IPS-15b (cell line): ENCODE measurements around the gene LENG1.
"Not testable (repeated sequence)": the region's sequence is repeated elsewhere in the genome, so short reads cannot be mapped to it uniquely, and the experiment has no call there.

Experiments
- H3K27me3 ChIP-seq: one replicate; pipeline ENCODE4 v1.6.1; 2013; ENCODE audit warnings: low read length; ENCODE audit not compliant: control insufficient read depth, insufficient read depth
- H3K36me3 ChIP-seq: one replicate; pipeline ENCODE4 v1.6.1; 2013; ENCODE audit warnings: low read length; ENCODE audit not compliant: control insufficient read depth, insufficient read depth
- H3K4me1 ChIP-seq: one replicate; pipeline ENCODE4 v1.6.1; 2013; ENCODE audit warnings: mild to moderate bottlenecking, low read length; ENCODE audit not compliant: control insufficient read depth, insufficient read depth
- H3K4me3 ChIP-seq: one replicate; pipeline ENCODE4 v1.5.1; 2013; ENCODE audit warnings: low read depth, low read length
- H3K9ac ChIP-seq: one replicate; pipeline ENCODE4 v1.6.1; 2013; ENCODE audit warnings: low read depth, mild to moderate bottlenecking, low read length
- H3K9me3 ChIP-seq: one replicate; pipeline ENCODE4 v1.6.1; 2013; ENCODE audit warnings: mild to moderate bottlenecking, low read length; ENCODE audit not compliant: control insufficient read depth, insufficient read depth

The LENG1 gene

DNA sequence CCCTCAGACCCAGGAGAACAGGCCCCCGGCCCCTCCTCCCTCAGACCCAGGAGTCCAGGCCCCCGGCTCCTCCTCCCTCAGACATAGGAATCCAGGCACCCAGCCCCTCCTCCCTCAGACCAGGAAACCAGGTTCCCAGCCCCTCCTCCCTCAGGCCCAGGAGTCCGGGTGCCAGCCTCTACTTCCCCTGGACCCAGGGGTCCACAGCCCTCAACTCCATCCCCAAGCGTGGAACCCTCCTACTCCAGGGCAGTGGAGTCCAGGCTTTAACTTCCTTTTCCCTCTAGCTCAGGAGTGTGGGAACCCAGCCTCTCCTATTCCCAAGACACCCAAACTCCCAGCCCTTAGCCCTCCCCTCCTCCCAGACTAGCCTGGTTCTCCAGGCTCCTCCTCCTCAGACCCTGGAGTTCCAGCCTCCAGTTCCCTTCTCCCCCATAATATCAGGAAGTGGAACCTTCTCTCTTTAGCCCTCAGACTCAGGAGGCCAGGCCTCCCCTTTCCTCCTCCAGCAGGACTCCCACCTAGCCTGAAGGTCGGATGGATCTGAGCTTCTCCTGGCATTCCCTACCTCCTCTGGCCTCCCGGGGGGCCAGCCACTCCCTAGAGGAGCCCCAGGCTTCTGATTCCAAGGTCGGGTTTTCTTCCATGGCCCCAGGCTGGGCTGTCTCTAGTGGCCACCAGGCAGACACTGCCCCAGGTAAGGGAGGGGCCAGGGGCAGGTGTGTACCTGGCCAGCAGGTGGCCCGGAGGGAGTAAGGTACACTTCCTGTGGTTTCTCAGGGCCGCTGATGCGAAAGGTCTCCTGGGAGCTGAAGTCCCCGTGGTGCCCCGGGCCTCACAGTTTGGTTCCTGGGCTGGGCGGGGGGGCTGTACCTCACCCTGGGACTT is 13.2 kb upstream of the LENG1 start, which contains the start of gene TMC4:
Gene TMC4, minus strand, starts transcription at position 690 of the 888 bp plus-strand sequence. Its CDS starts 43 bp downstream, at position 647.
- no peaks in the 10 kb centered on the region for H3K27me3 ChIP-seq
- peak within 1 kb of the TSS; percentile 76 for H3K9ac ChIP-seq
- peaks cover 3% of the 10 kb centered on the region for H3K4me1 ChIP-seq
- no peaks in the 10 kb centered on the region for H3K9me3 ChIP-seq
- H3K36me3 ChIP-seq, result peaks cover 6% of the 10 kb centered on the region
- peak within 1 kb of the TSS; percentile 77 for H3K4me3 ChIP-seq

DNA sequence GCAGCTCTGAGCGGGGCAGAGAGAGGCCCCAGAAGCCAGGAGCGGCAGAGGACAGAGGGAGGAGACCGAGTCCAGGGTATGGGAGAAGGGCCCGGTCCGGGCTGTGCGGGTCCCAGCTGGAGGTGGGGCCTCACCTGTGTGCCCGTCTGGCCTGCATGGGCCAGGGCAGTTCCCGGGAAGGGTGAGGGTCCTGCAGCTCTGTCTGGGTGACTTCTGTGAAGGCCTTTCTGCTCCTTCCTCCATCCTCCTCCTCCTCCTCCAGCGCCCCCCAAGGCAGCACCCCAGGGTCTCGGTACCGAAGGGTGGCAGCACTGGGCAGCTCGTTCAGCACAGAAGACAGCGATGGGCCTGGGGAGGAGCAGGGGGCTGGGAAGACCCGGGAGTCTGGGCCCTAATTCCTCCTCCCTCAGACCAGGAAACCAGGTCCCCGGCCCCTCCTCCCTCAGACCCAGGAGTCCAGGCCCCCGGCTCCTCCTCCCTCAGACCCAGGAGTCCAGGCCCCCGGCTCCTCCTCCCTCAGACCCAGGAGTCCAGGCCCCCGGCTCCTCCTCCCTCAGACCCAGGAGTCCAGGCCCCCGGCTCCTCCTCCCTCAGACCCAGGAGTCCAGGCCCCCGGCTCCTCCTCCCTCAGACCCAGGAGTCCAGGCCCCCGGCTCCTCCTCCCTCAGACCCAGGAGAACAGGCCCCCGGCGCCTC is 12.4 kb upstream of the LENG1 start:
- not testable (repeated sequence) for H3K4me1 ChIP-seq, H3K27me3 ChIP-seq, H3K9me3 ChIP-seq, H3K9ac ChIP-seq, H3K36me3 ChIP-seq
- peak overlapping the region; percentile 22 for H3K4me3 ChIP-seq

DNA sequence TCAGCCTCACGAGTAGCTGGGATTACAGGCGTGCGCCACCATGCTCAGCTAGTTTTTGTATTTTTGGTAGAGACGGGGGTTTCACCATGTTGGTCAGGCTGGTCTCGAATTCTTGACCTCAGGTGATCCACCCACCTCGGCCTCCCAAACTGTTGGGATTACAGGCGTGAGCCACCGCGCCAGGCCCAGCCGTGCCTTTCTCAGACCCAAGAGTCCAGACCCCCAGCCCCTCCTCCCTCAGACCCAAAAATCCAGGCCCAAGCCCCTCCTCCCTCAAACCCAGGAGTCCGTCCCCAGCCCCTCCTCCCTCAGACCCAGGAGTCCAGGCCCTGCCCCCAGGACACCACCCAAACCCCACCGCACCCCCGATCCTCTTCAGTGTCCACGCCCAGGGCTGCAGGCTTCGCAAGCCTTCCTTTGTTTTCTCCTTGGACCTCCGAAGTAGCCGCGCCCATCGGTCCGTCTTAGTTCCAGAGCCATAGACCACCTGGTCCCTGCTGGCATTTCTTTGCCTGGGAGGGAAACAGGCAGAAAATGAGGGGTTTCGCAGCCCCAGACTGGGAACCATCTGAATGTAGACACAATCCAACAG is 9.7 kb upstream of the LENG1 start:
- Histone ChIP-seq H3K4me3 (no peak overlapping the region), H3K36me3 (no peaks in the 10 kb centered on the region), H3K9me3 (no peaks in the 10 kb centered on the region), H3K4me1 (peaks cover 3% of the 10 kb centered on the region), H3K9ac (no peak overlapping the region), H3K27me3 (no peaks in the 10 kb centered on the region)

DNA sequence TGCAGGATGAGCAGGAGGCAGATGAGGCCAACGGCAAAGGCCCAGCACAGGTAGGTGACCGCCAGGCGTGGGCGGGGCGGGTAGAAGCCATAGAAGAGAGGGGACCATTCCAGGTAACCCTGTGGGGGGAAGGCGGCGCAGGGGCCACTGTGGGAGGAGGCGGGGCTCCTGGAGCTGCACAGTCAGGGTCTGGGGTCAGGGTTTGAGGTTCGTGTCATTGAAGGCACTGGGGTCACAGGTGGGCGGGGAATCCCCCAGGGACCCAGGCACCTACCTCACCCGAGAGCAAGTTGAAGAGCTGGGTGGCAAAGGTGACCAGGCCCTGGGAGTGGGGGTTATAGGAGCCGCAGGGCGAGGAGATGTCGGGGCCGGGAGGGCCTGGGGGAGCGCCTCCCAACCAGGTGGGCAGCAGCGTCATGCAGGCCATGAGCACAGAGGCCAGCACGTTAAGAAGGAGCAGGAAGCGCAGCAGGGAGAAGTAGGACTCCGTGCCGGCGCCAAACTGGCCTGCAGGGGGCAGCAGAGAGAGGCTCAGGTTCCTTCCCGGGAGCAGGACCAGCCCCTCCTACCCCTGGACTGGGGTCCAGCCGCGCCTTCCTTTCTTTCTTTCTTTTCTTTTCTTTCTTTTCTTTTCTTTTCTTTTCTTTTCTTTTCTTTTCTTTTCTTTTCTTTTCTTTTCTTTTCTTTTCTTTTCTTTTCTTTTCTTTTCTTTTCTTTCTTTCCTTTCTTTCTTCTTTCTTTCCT is 8.8 kb upstream of the LENG1 start:
- Histone ChIP-seq H3K4me1 (peaks cover 3% of the 10 kb centered on the region), H3K27me3 (peaks cover 4% of the 10 kb centered on the region), H3K36me3 (no peaks in the 10 kb centered on the region), H3K9ac (no peak overlapping the region), H3K9me3 (no peaks in the 10 kb centered on the region), H3K4me3 (no peak overlapping the region)

DNA sequence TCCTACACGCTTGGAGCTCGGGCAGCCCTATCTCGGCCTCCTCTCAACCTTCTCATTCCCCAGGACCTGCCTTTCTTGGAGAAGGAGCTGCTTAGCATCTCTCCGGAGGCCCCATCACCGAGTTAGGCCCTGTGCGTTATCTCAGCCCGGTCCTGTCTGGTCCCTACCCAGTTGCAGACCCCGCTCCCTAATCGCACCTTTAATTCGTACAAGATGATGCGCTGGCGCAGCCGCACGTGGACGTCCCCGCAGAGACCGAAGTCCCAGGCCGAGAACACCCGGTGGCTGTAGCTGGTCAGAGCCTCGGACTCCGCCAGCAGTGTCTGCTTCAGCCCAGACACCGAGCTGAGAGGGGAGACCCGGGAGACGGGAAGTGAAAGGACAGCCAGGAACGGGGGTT is 5.7 kb upstream of the LENG1 start:
- Histone ChIP-seq H3K9ac (no peak overlapping the region), H3K9me3 (no peaks in the 10 kb centered on the region), H3K36me3 (no peaks in the 10 kb centered on the region), H3K4me3 (no peak overlapping the region), H3K4me1 (peaks cover 6% of the 10 kb centered on the region), H3K27me3 (peaks cover 4% of the 10 kb centered on the region)

DNA sequence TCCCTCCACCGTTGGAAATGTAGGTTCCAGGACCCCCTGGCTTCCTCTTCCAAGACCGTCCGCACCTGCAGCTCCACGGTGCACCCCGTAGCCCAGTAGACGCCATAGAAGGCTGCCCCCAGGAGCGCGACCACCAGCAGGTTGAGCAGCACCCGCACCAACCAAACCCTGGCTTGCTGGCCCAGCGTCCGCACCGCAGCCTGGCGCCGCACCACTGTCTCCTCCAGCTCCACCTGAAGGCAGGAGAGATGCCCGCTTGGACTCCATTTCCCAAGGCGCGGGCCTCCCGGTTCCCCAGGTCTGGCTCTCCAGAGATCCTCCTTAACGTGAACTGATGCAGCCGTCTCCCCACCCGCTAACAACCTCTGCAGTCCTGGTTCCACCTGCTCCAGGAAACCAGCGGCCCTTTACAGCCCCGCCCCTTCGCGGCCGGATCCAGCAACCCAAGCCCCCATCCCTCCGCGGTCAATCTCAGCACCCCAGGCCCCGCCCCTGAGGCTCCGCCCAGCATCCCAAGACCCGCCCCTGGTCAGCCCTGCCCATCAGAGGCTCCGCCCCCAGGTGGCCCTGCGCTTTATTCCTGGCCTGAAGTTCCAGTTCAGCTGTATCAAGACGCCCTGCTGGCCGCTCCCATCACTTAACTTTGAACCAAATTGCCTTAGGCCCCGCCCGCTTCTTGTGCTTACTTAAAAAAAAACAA is 5.0 kb upstream of the LENG1 start:
- Histone ChIP-seq H3K27me3 (peaks cover 4% of the 10 kb centered on the region), H3K4me1 (peaks cover 6% of the 10 kb centered on the region), H3K9ac (no peak overlapping the region), H3K36me3 (no peaks in the 10 kb centered on the region), H3K9me3 (no peaks in the 10 kb centered on the region), H3K4me3 (peak overlapping the region; percentile 65)

DNA sequence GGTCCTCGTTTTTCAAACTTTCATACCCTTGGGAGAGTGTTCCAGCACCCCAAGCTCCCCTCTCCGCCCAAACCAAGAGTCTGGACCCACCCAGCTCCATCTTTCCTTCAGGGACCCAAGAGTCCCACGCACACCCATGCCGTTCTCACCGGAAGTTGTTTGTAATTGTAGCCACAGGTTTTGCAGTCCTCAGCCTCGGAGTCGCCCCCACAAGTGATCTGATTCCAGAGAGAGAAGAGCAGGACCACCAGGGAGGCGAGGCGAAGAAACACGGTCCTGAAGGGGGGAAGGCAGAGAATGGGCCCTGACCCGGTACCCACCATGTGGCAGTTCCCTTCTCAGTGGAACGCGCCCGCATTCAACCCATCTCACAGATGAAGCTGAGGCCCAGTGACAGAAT is 3.4 kb upstream of the LENG1 start:
- peaks cover 9% of the 10 kb centered on the region for H3K4me1 ChIP-seq
- H3K9me3 ChIP-seq, result no peaks in the 10 kb centered on the region
- no peaks in the 10 kb centered on the region for H3K36me3 ChIP-seq
- no peak overlapping the region for H3K9ac ChIP-seq
- peak overlapping the region; percentile 68 for H3K4me3 ChIP-seq
- peaks cover 4% of the 10 kb centered on the region for H3K27me3 ChIP-seq

DNA sequence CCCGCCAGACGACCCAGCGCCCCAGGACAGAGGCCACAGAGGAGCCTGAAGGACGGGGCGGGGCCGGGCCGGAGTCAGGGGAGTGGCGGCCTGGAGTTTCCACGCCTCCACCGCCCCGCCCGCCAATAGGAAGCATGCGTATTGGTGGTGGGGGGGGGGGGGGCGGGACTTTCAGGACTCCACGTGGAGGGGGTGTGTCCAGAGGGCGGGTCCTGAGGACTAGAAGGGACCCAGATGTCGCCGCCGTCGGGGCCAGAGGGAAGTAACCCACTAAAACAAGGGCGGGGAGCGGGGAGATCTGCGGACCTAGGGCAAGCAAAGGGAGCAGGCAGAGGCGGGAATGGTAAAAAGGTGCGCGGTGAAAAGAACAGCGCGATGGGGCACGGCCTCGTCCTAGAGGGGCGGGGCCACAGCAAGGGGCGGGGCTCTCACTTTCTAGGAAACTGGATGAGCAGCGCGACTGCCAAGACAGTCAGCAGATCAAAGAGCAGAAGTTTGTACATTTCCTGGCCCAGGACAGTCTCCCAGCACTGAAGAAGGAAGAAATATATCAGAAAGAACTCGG is 2.8 kb upstream of the LENG1 start:
- peaks cover 4% of the 10 kb centered on the region for H3K27me3 ChIP-seq
- peaks cover 2% of the 10 kb centered on the region for H3K36me3 ChIP-seq
- H3K4me1 ChIP-seq, result peaks cover 9% of the 10 kb centered on the region
- H3K9me3 ChIP-seq, result no peaks in the 10 kb centered on the region
- no peak overlapping the region for H3K9ac ChIP-seq
- peak overlapping the region; percentile 68 for H3K4me3 ChIP-seq

DNA sequence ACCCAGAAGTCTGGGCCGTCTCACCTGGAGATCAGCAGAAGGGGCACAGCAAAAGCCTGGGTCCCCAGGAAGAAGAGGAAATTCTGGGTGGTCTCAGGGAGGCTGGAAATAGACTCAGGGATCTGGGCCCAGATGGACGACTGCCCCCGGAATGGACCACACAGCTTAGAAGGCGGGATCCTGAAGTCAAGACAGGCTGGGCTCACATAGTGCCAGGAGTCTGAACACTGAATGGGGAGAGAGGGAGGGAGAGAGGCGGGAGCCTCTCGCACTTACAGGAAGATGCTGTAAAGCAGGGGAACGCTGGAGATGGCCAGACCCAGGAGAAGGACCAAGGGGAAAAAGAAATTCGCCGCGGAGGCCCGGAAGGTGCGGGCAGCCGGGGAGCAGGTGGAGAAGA is 1.3 kb upstream of the LENG1 start:
- peak overlapping the region; percentile 74 for H3K4me3 ChIP-seq
- peaks cover 14% of the 10 kb centered on the region for H3K36me3 ChIP-seq
- H3K4me1 ChIP-seq, result peaks cover 9% of the 10 kb centered on the region
- no peaks in the 10 kb centered on the region for H3K9me3 ChIP-seq
- peaks cover 4% of the 10 kb centered on the region for H3K27me3 ChIP-seq
- H3K9ac ChIP-seq, result peak overlapping the region; percentile 81

DNA sequence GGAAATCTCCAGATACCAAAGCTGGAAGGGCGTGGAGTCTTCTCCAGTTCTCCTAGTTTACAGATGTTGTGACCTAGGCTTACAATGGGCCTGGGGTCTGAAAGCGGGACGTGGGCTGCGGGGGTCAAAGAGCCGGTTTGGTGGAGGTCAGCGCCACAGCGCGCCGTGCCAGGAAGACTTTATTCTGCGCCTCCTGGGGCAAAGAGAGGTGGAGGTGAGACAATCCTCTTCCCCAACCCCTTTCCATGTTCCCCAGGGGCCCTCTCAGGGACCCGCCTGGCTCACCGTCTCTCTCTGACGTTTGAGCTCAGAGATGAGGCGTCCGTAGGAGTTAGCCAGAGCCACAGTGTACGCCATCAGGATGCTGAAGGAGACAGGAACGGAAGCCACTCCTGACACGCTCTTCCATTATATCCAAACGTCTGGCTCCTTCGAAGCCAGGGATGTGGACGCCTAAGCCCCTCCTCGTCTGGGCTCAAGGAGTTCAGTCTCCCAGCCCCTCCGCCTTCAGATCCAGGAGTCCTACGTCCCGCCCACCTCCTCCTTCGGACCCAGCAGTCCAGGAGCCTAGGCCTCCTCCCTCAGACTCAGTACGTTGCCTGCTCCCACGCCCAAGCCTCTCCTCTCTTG is 776 bp upstream of the LENG1 start:
- H3K36me3 ChIP-seq, result peaks cover 18% of the 10 kb centered on the region
- no peaks in the 10 kb centered on the region for H3K9me3 ChIP-seq
- peaks cover 4% of the 10 kb centered on the region for H3K27me3 ChIP-seq
- peaks cover 9% of the 10 kb centered on the region for H3K4me1 ChIP-seq
- peak overlapping the region; percentile 74 for H3K4me3 ChIP-seq
- peak overlapping the region; percentile 81 for H3K9ac ChIP-seq
